Left ventricle myocardium inferior (tissue), 1 donor: ENCODE measurements around the gene PTH. TPM values are rescaled to one million over a fixed set of nuclear protein-coding genes. Genes with fewer than 3 reads are reported as not detected.

Experiments used
- DNase-seq: peaks from one replicate; pipeline ENCODE4 v3.0.0-alpha.2; 2020
- H3K27ac ChIP-seq: fragments of 200-600 bp; replicated peaks from 2 replicates; pipeline ENCODE4 v1.8.0; 2021
- H3K27me3 ChIP-seq: fragments of 200-600 bp; 2 replicates; pipeline ENCODE4 v1.8.0; 2021; ENCODE audit warnings: low read depth
- H3K36me3 ChIP-seq: fragments of 200-600 bp; 2 replicates; pipeline ENCODE4 v1.8.0; 2021
- H3K4me1 ChIP-seq: fragments of 200-600 bp; 2 replicates; pipeline ENCODE4 v1.8.0; 2021
- H3K4me3 ChIP-seq: fragments of 200-600 bp; 2 replicates; pipeline ENCODE4 v1.8.0; 2021; ENCODE audit warnings: mild to moderate bottlenecking, moderate library complexity
- H3K9me3 ChIP-seq: fragments of 200-600 bp; replicated peaks from 2 replicates; pipeline ENCODE4 v1.8.0; 2021
- CTCF ChIP-seq: fragments of 200-600 bp; IDR thresholded peaks from 2 replicates; pipeline ENCODE4 v1.8.0; 2021; ENCODE audit warnings: antibody characterized with exemption, mild to moderate bottlenecking, borderline replicate concordance
- intact Hi-C: fragments of 100-400 bp; cut with micrococcal nuclease; formaldehyde crosslinking; loops from one replicate; pipeline ENCODE4 v1.11.0; 2022
- total RNA-seq: library from RNA; stranded (reverse); fragmentation: NEBNext Ultra II Directional; extraction: Animal tissue kit (Norgen Biotek cat#: 25700); gene quantifications from one replicate; pipeline ENCODE4 v1.2.1, GENCODE V29; 2021
- donor health status: DM: no; HTN: yes; CAD: no; lungs with severe emphysema.

The PTH gene
- total RNA-seq, 1 donor from 2014 or later, result not detected

DNA sequence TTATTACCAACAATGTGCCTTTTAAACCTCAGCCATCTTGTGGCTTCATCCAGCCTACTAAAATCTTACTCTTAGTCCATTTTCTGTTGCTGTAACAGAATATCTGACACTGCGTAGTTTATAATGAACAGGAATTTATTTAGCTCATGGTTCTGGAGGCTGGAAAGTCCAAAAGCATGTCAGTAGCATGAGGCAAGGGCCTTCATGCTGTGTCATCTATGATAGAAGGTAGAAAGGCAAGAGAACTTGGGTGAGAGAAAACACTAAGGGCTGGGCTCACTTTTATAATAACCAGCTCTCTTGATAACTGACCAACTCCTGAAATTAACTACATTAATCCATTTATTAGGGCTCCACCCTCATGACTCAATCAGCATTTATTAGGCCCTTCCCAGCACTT lies 46.3 kb downstream of the PTH start:
- DNase-seq, result no peak
- Histone ChIP-seq H3K4me3 (no peak overlapping the region), H3K4me1 (peaks cover 30% of the 10 kb centered on the region), H3K9me3 (peaks cover 22% of the 10 kb centered on the region), H3K27me3 (no peaks in the 10 kb centered on the region), H3K27ac (peak overlapping the region; percentile 42), H3K36me3 (no peaks in the 10 kb centered on the region)
- intact Hi-C loops, result no loop called here
- no peak for TF ChIP-seq CTCF

- Histone ChIP-seq H3K27ac (peak overlapping the region; percentile 42), H3K27me3 (no peaks in the 10 kb centered on the region), H3K36me3 (no peaks in the 10 kb centered on the region), H3K4me1 (peaks cover 30% of the 10 kb centered on the region), H3K9me3 (peaks cover 22% of the 10 kb centered on the region), H3K4me3 (no peak overlapping the region)
- peak; percentile 26 for DNase-seq
- intact Hi-C loops, result no loop called here
- no peak for TF ChIP-seq CTCF
Measured at GRCh38 chr11:13448876-13449275, 46.9 kb downstream of the PTH start.

- no peaks in the 10 kb centered on the region for H3K36me3 ChIP-seq
- no peak for TF ChIP-seq CTCF
- no peak overlapping the region for H3K27ac ChIP-seq
- intact Hi-C loops, result no loop called here
- peaks cover 30% of the 10 kb centered on the region for H3K4me1 ChIP-seq
- no peaks in the 10 kb centered on the region for H3K27me3 ChIP-seq
- no peak for DNase-seq
- H3K9me3 ChIP-seq, result peaks cover 18% of the 10 kb centered on the region
- no peak overlapping the region for H3K4me3 ChIP-seq
Measured at GRCh38 chr11:13446444-13446843, 49.4 kb downstream of the PTH start.

DNA sequence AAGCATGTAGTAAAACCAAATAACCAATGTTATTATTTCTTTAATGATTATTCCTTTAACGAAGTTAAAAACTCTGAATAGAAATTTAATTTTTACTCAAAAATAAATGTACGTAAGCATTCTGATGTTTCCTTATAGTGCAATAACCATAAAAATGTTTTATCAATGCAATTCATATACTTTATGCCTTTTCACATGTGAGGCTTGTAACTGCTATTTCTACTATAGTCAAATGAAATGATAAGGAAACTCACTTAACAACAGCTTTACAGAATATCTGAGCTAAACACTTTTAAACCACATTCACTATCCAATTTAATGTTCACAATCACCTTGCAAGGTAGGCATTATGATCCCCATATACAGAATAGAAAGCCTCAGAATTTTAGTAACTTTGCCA lies 50.2 kb downstream of the PTH start:
- no peak for TF ChIP-seq CTCF
- DNase-seq, result no peak
- intact Hi-C loops, result no loop called here

More for the DNA sequence above, 50.2 kb downstream of the PTH start:
- Histone ChIP-seq H3K27me3 (no peaks in the 10 kb centered on the region), H3K4me3 (no peak overlapping the region), H3K4me1 (peaks cover 35% of the 10 kb centered on the region), H3K27ac (no peak overlapping the region), H3K9me3 (peaks cover 12% of the 10 kb centered on the region), H3K36me3 (no peaks in the 10 kb centered on the region)

Other genes starting within 250 kb of the PTH start
- gene BMAL1, start 218.2 kb downstream of the PTH start, total RNA-seq, result 7.1 TPM
- gene BTBD10, start 32.8 kb downstream of the PTH start, total RNA-seq, result 26.4 TPM
- 35.1 TPM for gene FAR1, start 172.7 kb upstream of the PTH start, total RNA-seq